RWPE1 (cell line): ENCODE measurements around the gene SMAD7.
A peak's percentile ranks its signal among the peaks of the same experiment; 100 is the strongest.

ENCODE experiments used
- CTCF ChIA-PET: fragments of 350-600 bp; sonication (Branson Sonifier 250); formaldehyde crosslinking; extraction: SDS; loops from one replicate; lab custom pipeline; 2021; lab: Yijun Ruan, JAX
- POLR2A ChIA-PET: fragments of 400-600 bp; formaldehyde crosslinking; extraction: SDS; loops from one replicate; lab custom pipeline; 2020; ENCODE audit warnings: antibody characterized with exemption; ENCODE audit not compliant: low non-redundant PET; lab: Yijun Ruan, JAX
- DNase-seq: peaks from one replicate; pipeline ENCODE4 v3.0.0; 2012; ENCODE audit warnings: low spot score
- H3K27ac ChIP-seq: fragments of 450-650 bp; 2 replicates; pipeline ENCODE4 v1.5.1; 2017
- TF ChIP-seq, protein P1 (sequence below): fragments of 450-650 bp; conservative IDR thresholded peaks from 2 replicates; pipeline ENCODE4 v1.5.1; 2017; ENCODE audit warnings: low read depth, mild to moderate bottlenecking

The SMAD7 gene

DNA sequence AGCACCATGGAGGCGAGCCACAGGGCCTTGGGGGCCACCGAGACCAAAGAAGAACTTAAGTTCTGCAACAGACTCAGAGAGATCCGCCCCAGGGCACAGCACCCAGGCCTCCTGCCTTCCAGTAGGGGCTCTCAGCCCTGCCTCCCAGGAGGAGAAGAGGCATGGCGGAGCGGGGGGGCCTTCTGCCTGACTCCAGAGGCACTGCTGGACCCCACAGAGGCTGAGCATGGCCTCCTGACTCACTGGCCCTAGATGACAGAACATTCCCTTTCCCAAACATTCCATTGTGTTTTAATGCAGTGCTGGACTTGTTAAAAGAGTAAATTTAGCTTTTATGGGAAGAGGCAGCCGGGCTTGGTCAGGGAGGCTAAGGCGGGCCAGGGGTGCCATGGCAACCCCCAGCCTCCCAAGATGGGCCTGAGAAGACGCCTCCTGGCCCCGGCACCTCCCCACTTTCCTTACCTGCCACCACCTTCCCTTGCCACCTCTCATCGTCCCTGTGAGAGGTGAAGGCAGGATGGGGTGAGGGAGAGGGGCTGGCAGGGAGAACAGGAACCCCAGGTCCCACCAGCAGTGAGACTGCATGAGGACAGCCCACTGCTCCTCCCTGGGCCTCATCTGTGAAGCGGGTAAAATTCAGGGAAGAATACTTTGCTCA lies 65.4 kb downstream of the SMAD7 start:
- ChIA-PET CTCF (no interaction called here), POLR2A (no interaction called here)
- H3K27ac ChIP-seq: no peak overlapping the region
- DNase-seq: no peak
- TF ChIP-seq, protein P1, sequence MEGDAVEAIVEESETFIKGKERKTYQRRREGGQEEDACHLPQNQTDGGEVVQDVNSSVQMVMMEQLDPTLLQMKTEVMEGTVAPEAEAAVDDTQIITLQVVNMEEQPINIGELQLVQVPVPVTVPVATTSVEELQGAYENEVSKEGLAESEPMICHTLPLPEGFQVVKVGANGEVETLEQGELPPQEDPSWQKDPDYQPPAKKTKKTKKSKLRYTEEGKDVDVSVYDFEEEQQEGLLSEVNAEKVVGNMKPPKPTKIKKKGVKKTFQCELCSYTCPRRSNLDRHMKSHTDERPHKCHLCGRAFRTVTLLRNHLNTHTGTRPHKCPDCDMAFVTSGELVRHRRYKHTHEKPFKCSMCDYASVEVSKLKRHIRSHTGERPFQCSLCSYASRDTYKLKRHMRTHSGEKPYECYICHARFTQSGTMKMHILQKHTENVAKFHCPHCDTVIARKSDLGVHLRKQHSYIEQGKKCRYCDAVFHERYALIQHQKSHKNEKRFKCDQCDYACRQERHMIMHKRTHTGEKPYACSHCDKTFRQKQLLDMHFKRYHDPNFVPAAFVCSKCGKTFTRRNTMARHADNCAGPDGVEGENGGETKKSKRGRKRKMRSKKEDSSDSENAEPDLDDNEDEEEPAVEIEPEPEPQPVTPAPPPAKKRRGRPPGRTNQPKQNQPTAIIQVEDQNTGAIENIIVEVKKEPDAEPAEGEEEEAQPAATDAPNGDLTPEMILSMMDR: no peak

DNA sequence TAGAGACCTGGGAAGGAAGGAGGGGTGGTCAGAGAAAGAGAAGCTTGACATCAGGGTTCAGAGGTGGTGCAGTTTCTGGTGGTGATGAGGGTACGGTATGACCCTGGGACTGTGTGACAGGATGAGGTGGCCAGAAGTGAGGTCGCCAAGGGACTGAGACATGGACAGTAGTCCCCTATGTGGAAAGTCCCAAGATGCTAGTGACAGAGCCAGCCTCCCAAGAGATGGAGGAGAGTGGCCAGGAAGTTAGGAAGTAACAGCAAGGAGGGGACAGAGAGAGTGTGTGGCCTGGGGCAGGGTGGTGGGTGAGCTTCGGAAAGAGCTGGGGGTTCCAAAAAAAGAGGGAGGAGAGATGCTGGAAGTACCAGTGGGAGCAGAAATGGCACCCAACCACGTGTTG lies 66.0 kb downstream of the SMAD7 start:
- TF ChIP-seq, protein P1: no peak
- DNase-seq: no peak
- H3K27ac ChIP-seq: no peak overlapping the region
- ChIA-PET POLR2A (no interaction called here), CTCF (no interaction called here)

DNA sequence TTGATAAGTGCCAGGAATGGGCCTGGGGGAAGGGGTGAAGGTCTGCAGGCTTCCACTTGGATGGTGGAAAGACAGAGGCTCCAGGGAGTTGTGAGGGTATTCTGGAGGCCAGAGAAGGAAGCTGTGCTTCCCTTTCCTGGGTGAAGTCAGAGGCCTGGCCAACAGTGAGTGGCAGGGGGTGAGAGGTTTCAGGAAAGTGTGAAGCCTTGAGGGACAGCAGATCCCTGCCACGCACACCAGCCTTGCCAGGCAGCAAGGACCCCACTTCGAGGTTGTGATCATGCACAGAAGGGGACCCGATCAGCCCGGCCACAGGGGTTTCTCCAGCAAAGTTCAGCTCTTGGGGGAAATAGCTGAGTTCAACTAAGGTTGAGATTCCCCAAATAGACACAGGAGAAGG lies 66.5 kb downstream of the SMAD7 start:
- POLR2A ChIA-PET: no interaction called here
- no peak overlapping the region for H3K27ac ChIP-seq
- TF ChIP-seq, protein P1: no peak
- DNase-seq: no peak
- CTCF ChIA-PET: no interaction called here

DNA sequence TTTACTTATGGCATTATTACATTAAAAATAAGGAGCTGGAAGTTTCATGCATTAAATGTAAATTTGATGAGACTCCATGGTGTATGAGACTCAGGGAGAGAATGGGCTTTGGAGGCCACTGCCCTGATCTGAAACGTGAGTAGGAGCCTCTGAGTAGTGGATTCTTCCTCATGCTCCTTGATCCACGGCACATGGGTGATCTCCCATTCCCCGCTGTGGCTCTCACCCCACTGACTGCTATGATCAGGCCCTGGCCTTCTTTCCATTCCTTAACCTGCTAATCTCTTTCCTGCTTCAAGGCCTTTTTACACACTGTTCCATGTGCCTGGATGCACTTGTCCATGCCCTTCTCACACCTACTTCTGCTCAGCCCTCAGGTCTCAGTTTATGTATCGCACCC lies 68.4 kb downstream of the SMAD7 start:
- DNase-seq: no peak
- no peak overlapping the region for H3K27ac ChIP-seq
- ChIA-PET CTCF (no interaction called here), POLR2A (no interaction called here)
- TF ChIP-seq, protein P1: no peak

DNA sequence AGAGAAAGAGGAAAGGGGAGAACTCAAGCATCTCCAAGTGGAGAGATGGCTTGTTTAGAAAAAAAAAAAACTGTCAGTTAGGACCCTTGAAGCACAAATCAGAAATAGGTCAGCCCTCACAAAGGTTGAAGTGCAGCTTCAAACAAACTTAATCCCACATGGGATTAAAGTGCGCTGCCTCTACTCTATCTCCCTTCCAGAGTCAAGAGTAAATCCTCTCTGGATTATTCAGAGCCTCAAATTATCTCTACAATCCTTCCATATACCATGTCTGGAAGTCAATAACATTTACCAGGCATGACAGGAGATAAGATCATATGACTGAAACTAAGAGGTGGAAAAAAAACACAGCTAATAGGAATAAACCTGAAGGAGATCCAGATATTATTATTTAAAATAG lies 69.8 kb downstream of the SMAD7 start:
- DNase-seq: no peak
- TF ChIP-seq, protein P1: no peak
- ChIA-PET POLR2A (no interaction called here), CTCF (no interaction called here)
- no peak overlapping the region for H3K27ac ChIP-seq

DNA sequence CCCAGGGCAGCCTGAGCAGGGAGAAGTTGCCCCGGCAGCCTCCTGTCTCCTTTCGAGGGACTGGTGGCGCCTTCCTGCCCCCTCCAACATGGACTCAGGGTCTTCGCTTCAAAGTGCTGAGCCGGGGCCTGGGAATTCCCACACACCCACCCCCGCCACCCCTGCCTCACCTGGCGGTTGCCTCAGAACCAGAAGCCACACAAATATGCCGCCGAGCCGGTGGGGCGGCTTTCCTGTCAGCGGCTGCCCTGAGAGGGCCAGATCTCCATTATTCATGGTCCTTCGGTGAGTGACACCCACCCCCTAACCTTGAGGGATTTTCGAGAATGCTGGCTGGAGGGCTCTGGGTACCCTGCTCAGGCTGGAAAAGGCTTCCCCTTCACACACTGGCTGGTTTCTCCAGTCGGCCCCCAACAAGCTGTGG lies 71.7 kb downstream of the SMAD7 start:
- TF ChIP-seq, protein P1: no peak
- peak; percentile 5 for DNase-seq
- ChIA-PET CTCF (no interaction called here), POLR2A (no interaction called here)
- no peak overlapping the region for H3K27ac ChIP-seq
